AG09309 (cell line): ENCODE measurements around the gene CA6.

Source experiments
- DNase-seq: peaks from one replicate; pipeline ENCODE4 v3.0.0-alpha.2; 2010; ENCODE audit warnings: low read depth
- H3K4me3 ChIP-seq: 2 replicates; pipeline ENCODE4 v1.5.1; 2011; ENCODE audit warnings: mild to moderate bottlenecking, low read depth, low read length, moderate library complexity; ENCODE audit not compliant: control insufficient read depth
- CTCF ChIP-seq: IDR thresholded peaks from 2 replicates; pipeline ENCODE4 v1.5.1; 2011; ENCODE audit warnings: mild to moderate bottlenecking, low read depth, low read length, inconsistent platforms; ENCODE audit not compliant: insufficient read depth, control insufficient read depth; ENCODE audit errors: missing control alignments

Gene CA6

GRCh38 chr1:8985915-8986813, 40.5 kb downstream of the CA6 start:
- DNase-seq, result peak; percentile 92
- no peak overlapping the region for H3K4me3 ChIP-seq
- no peak for TF ChIP-seq CTCF

- TF ChIP-seq CTCF, result no peak
- no peak overlapping the region for H3K4me3 ChIP-seq
- DNase-seq, result no peak
Measured at GRCh38 chr1:8986814-8987190, 41.1 kb downstream of the CA6 start.

- TF ChIP-seq CTCF, result peak; percentile 92
- no peak for DNase-seq
- no peak overlapping the region for H3K4me3 ChIP-seq
Measured at GRCh38 chr1:8987881-8988617, 42.4 kb downstream of the CA6 start.

GRCh38 chr1:8988618-8988967, 42.9 kb downstream of the CA6 start:
- no peak for DNase-seq
- H3K4me3 ChIP-seq, result no peak overlapping the region
- no peak for TF ChIP-seq CTCF

GRCh38 chr1:8989061-8989460, 43.4 kb downstream of the CA6 start:
- DNase-seq, result no peak
- H3K4me3 ChIP-seq, result no peak overlapping the region
- no peak for TF ChIP-seq CTCF

- no peak for TF ChIP-seq CTCF
- DNase-seq, result no peak
- no peak overlapping the region for H3K4me3 ChIP-seq
Measured at GRCh38 chr1:8989821-8990220, 44.2 kb downstream of the CA6 start.
